Right lobe of liver (tissue), 6 donors: Measurements from ENCODE around the gene LRMDA. TPM values are rescaled to one million over a fixed set of nuclear protein-coding genes. Genes with fewer than 3 reads are reported as not detected.

Experiments
- ATAC-seq, 4 donors: fragments of 200-7000 bp; cut with Tn5 transposase; one replicate each; pipeline ENCODE4 v1.9.1; 2020; ENCODE audit warnings: mild to moderate bottlenecking in 4 of 4, moderate library complexity in 4 of 4
- DNase-seq, 3 donors: peaks; one replicate each; pipeline ENCODE4 v3.0.0-alpha.2; 2020
- H3K27ac ChIP-seq, 3 donors: fragments of 200-600 bp; one replicate each; pipeline ENCODE4 v1.8.0; 2022
- H3K27me3 ChIP-seq, 2 donors: fragments of 200-600 bp; one replicate each; pipeline ENCODE4 v1.8.0; 2022
- H3K36me3 ChIP-seq, 4 donors: fragments of 200-600 bp; sonication (generic) in 1 of 4; one replicate each; pipeline versions ENCODE4 v1.5.1 to v1.8.0; 2017 to 2022; ENCODE audit warnings: control low read depth in 1 of 4
- H3K4me1 ChIP-seq, 4 donors: fragments of 200-600 bp; sonication (generic) in 1 of 4; one replicate each; pipeline versions ENCODE4 v1.5.1 to v1.8.0; 2017 to 2022; ENCODE audit warnings: control low read depth in 1 of 4
- H3K4me3 ChIP-seq, 3 donors: fragments of 200-600 bp; one replicate each; pipeline ENCODE4 v1.8.0; 2022
- H3K9me3 ChIP-seq, 4 donors: fragments of 200-600 bp; sonication (generic) in 1 of 4; one replicate each; pipeline versions ENCODE4 v1.5.1 to v1.8.0; 2017 to 2022; ENCODE audit warnings: control low read depth in 1 of 4
- CTCF ChIP-seq, 4 donors: fragments of 200-600 bp in 3 of 4; fragments of 450-650 bp in 1 of 4; IDR thresholded peaks; one replicate each; pipeline versions ENCODE4 v1.5.1 to v1.8.0; 2016 to 2022; ENCODE audit warnings: antibody characterized with exemption in 4 of 4, mild to moderate bottlenecking in 2 of 4
- POLR2A ChIP-seq: fragments of 450-650 bp; IDR thresholded peaks from one replicate; pipeline ENCODE4 v1.6.1; 2017; ENCODE audit warnings: antibody characterized with exemption, mild to moderate bottlenecking
- WGBS: methylation state at CpG from one replicate; pipeline ENCODE4 v1.1.6; 2018; ENCODE audit warnings: low coverage, low lambda C conversion rate; ENCODE audit not compliant: insufficient coverage; ENCODE audit errors: missing lambda C conversion rate; 5-methylcytosine and 5-hydroxymethylcytosine counted together
- intact Hi-C, 2 donors: fragments of 100-400 bp; cut with DNase I; formaldehyde crosslinking; loops; one replicate each; pipeline versions ENCODE4 v1.11.2 to v1.14.1; 2022
- total RNA-seq, 6 experiments: library from RNA; depleted of rRNA in 2 of 6; stranded (reverse); fragments of >200 nt in 2 of 6; fragmentation: NEBNext Ultra II Directional in 3 of 6; extraction: Animal tissue kit (Norgen Biotek cat#: 25700) in 3 of 6; gene quantifications; one replicate each; pipeline versions ENCODE4 v1.1.0 to v1.2.4, GENCODE V29; 2016 to 2023
- donor health status: DM: no; HTN: yes; CAD: no.
- donor health status: DM: no; HTN: no; CAD: no.
- donor health status: DM: no; HTN: no; CAD: no.
- donor health status: DM: no; HTN: yes; CAD: no.
- donor health status: DM: no; HTN: yes; CAD: no.

Gene LRMDA
- total RNA-seq, 6 experiments from 2014 or later: 9.9 to 19.9 (median 16.3) TPM

- WGBS: 100% methylated on average over 2 of the region's 2 CpGs
- ATAC-seq: no peak
- H3K4me1 ChIP-seq: no peaks in the 10 kb centered on the region
Measured at GRCh38 chr10:76451911-76452310, 1020.5 kb downstream of the LRMDA start.

GRCh38 chr10:76453332-76453731 lies 1021.9 kb downstream of the LRMDA start:
- intact Hi-C loops: no loop called here
- Histone ChIP-seq H3K4me3 (no peak overlapping the region), H3K27ac (no peak overlapping the region), H3K36me3 (no peaks in the 10 kb centered on the region), H3K4me1 (no peaks in the 10 kb centered on the region), H3K9me3 (no peaks in the 10 kb centered on the region), H3K27me3 (no peaks in the 10 kb centered on the region)
- no peak for TF ChIP-seq POLR2A
- DNase-seq (no peak), ATAC-seq (no peak)
- WGBS: 80% methylated on average over 1 of the region's 1 CpG

More at GRCh38 chr10:76451911-76452310, 1020.5 kb downstream of the LRMDA start:
- Histone ChIP-seq H3K9me3 (no peaks in the 10 kb centered on the region), H3K4me3 (no peak overlapping the region), H3K36me3 (no peaks in the 10 kb centered on the region), H3K27me3 (no peaks in the 10 kb centered on the region), H3K27ac (no peak overlapping the region)
- no peak for DNase-seq
- no peak for TF ChIP-seq CTCF (IDR thresholded peaks at IDR 0.05)
- no peak for TF ChIP-seq POLR2A
- intact Hi-C loops: no loop called here

- Histone ChIP-seq H3K36me3 (no peaks in the 10 kb centered on the region), H3K27me3 (no peaks in the 10 kb centered on the region), H3K4me3 (no peak overlapping the region), H3K4me1 (no peaks in the 10 kb centered on the region), H3K27ac (peak overlapping the region in 1 of 3 donors; percentile 10), H3K9me3 (no peaks in the 10 kb centered on the region)
- TF ChIP-seq POLR2A: no peak
- TF ChIP-seq CTCF (IDR thresholded peaks at IDR 0.05): no peak
- 73% methylated on average over 4 of the region's 4 CpGs for WGBS
- ATAC-seq: no peak
- intact Hi-C loops: no loop called here
- no peak for DNase-seq
Measured at GRCh38 chr10:76453997-76454396, 1022.6 kb downstream of the LRMDA start.

- DNase-seq: no peak
- Histone ChIP-seq H3K27me3 (no peaks in the 10 kb centered on the region), H3K9me3 (no peaks in the 10 kb centered on the region), H3K4me1 (no peaks in the 10 kb centered on the region), H3K36me3 (no peaks in the 10 kb centered on the region), H3K27ac (peak overlapping the region in 1 of 3 donors; percentile 10), H3K4me3 (no peak overlapping the region)
- peak; percentile 37 to 65 (median 53) for ATAC-seq
- intact Hi-C loops: no loop called here
- 76% methylated on average over 5 of the region's 5 CpGs for WGBS
- TF ChIP-seq CTCF (IDR thresholded peaks at IDR 0.05): no peak
- TF ChIP-seq POLR2A: no peak
Measured at GRCh38 chr10:76454506-76455140, 1023.2 kb downstream of the LRMDA start.

GRCh38 chr10:76456197-76456596 lies 1024.8 kb downstream of the LRMDA start:
- intact Hi-C loops: no loop called here
- no peak for TF ChIP-seq POLR2A
- 69% methylated on average over 1 of the region's 1 CpG for WGBS
- Histone ChIP-seq H3K4me3 (no peak overlapping the region), H3K9me3 (no peaks in the 10 kb centered on the region), H3K4me1 (no peaks in the 10 kb centered on the region), H3K36me3 (no peaks in the 10 kb centered on the region), H3K27me3 (no peaks in the 10 kb centered on the region), H3K27ac (no peak overlapping the region)
- DNase-seq (no peak), ATAC-seq (peak in 2 of 4 donors; percentile 28)
